HG03039 (cell line): Measurements from ENCODE around the gene EXOC6B.
"Not testable (repeated sequence)": the region's sequence is repeated elsewhere in the genome, so short reads cannot be mapped to it uniquely, and the experiment has no call there.

Source experiments
- ATAC-seq: cut with Tn5 transposase; IDR thresholded peaks from one replicate; pipeline ENCODE4 v1.9.1; 2021; ENCODE audit warnings: mild to moderate bottlenecking, moderate library complexity; ENCODE audit not compliant: unreplicated experiment

EXOC6B gene

DNA sequence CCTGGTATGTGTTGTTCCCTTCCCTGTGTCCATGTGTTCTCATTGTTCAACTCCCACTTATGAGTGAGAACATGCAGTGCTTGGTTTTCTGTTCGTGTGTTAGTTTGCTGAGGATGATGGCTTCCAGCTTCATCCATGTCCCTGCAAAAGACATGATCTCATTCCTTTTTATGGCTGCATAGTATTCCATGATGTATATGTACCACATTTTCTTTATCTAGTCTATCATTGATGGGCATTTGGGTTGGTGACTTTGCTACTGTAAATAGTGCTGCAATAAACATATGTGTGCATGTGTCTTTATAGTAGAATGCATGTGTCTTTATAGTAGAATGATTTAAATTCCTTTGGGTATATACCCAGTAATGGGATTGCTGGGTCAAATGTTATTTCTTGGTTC is 341.2 kb downstream of the EXOC6B start:
- ATAC-seq = not testable (repeated sequence)

DNA sequence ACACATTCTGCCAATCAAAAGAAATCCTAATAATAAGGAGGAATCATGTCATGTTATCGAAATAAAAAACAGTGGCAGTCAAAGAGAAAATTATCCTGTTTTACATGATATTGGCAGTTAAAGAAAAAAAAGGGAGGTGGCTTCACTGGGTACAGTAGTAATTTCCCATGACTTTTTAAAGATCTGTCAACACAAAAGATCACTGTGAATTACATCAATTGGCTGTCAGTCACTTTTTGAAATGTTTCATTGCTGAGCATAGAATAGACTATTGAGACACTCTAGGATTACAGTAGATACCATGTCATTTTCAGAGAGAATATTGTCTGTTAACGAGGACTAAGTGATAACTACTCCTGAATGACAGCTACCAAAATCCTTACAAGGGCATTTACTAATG is 342.5 kb downstream of the EXOC6B start:
- ATAC-seq = no peak

DNA sequence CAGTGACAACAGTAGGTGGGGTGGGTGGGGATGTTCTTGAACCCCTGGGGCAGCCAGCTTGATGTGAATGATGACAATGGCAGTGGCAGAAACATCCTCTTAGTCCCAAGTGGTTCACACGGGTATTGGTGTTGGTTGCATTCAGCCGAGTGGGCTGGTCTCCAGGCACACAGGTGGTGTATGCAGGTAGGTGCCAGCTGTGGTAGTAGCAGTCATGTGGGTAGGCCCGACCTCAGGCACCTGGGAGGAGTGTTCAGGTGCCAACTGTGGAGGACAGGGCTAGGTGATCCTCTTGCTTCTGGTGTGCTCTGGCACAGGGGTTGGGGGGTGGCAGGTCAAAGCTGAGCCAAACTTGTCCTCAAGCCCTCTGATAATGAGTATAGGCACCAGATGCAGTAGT is 350.6 kb downstream of the EXOC6B start:
- ATAC-seq = no peak

DNA sequence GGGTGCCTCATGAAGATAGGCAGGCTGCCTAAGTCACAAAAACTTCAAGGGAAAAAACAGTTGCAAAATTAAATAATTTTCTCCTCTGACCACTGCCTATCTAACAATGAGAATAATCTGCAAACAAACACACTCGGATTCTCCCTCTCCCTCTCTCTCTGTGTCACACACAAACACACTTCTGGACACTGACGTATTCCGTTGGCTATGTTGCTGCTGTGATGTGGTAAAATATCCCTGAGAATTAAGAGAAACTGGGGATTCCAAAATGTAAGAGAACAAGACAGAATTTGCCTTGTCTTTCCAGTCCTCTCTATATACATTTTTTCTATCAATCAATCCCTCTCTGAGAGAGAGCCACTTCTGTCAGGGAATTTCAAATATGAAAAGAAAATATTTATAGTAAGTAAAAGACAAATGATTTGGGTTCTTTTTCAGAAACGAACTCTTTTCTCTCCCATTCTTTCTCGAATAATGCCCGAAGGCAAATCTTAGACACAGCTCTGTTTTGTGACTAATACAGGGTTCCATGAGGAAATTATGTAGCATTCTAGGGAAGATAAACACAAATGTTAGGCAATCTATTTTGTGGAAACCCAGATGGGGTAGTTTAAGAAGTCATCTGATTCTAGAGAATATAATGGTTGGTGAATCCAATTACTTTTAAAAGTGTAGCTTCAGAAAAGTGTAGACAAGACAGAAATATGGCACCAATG is 367.9 kb downstream of the EXOC6B start:
- no peak for ATAC-seq

DNA sequence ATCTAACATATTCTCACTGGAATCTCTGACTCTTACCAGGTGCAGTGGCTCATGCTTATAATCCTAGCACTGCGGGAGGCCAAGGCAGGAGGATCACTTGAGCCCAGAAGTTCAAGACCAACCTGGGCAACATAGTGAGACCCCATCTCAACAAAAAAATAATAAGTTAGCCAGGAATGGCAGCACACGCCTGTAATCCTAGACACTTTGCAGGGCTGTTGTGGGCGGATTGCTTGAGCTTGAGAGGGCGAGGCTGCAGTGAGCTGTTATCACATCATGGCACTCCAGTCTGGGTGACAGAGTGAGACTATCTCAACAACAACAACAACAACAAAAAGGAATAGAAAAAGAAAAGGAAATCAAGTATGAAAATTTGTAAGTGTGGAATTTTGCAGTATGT is 371.6 kb downstream of the EXOC6B start:
- ATAC-seq = no peak

DNA sequence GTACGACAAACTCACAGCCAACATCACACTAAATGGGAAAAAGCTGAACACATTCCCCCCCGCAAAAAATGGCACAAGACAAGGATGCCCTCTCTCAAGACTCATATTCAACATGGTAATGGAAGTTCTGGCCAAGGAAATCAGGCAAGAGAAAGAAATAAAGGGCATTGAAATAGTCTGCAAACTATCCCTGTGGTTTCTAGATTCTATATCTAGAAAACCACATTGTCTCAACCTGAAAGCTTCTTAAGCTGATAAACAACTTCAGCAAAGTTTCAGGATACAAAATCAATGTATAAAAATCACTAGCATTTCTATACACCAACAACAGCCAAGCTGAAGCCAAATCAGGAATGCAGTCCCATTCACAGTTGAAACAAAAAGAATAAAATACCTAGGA is 383.6 kb downstream of the EXOC6B start:
- ATAC-seq = no peak

DNA sequence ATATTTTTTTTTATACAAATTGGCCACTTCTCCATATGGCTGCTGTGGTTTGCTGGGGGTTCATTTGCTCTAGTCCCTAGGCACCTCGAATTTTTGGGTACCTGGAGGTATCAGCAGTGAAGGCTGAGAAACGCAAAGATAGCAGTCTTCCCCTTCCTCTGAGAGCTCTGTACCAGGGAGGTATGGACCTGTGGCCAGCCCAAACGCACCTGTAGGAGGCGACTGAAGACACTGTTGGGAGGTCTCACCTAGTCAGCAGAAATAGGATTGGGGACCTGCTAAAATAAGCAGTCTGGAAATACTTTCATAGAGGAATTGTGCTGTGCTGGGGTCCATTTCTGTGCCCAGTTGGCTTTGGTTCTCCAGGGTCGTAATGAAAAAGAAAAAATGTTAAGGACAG is 385.9 kb downstream of the EXOC6B start:
- no peak for ATAC-seq

DNA sequence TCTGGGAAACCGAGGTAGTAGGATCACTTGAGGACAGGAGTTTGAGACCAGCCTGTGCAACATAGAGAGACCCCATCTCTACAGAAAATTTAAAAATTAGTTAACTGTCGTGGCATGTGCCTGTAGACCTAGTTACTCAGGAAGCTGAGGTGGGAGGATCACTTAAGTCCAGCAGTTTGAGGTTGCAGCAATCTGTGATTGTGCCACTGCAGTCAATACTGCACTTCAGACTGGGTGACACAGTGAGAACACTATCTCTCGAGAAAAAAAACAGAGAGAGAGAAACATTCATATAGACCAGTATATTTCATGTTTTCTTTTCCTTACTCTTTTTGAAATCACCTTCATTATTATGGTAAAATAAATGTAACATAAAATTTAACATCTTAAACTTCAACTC is 387.5 kb downstream of the EXOC6B start:
- no peak for ATAC-seq

DNA sequence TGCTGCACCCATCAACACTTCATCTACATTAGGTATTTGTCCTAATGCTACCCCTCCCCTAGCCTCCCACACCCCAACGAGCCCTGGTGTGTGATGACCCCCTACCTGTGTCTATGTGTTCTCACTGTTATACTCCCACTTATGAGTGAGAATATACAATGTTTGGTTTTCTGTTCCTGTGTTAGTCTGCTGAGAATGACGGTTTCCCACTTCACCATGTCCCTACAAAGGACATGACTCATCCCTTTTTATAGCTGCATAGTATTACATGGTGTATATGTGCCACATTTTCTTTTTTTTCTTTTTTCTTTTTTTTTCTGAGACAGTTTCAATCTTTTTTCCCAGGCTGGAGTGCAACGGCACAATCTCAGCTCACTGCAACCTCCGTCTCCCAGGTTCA is 394.1 kb downstream of the EXOC6B start:
- no peak for ATAC-seq

DNA sequence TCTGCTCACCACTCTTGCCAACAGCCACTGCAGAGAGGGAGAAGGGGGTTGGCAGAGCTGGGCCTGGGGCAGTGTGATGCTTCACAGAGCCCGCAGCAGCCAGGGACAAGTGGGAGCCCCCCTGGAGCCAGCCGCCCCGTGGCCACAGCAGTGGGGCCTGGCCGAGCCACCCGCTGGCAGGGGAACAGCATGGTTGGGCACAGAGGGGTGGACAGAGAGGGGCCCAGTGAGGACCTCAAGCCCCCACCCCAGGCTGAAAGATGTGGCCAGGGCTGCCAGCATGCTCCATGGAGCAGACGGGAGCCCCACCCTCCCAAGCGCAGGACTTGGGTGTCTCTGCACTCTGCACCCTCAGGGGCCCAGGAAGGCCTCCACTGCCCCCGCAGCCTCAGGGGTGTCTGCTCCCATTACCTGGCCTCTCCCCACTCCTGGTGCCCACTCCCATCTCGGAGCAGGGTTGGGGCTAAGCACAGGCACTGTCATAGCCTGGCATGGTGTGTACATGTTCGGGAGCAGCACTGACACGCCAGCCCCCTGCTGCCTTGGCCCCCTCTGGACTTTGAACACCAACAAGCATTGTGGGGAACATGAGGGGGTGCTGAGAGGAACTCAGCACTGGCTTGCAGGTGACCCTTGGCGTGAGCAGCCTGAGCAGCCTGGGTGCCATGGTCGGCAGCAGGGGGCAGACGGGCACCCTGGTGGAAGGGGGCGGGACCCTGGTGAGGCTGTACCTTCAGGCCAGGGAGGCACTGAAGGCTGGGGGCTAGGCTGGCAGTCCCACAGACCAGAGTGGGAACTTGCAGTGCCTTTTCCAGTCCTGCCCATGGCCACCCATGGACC is 398.6 kb downstream of the EXOC6B start:
- ATAC-seq = no peak

DNA sequence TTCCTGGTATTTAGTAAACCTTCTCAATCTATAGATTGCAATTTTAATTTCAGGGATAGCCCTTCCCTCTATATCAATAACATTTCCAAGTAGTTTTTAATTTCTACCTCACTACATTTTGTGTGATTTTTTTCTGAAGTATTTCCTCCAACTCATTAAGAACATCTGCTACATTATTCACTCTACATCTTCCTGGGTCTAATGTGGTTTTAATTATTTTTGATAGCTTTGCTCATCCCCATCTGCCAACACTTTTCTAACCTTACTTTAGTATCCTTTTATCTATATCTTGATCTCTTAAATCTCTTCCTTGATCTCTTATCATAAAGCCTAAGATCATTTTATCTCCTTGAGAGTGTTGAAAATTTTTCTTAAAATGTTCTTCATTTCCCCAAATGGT is 399.8 kb downstream of the EXOC6B start:
- ATAC-seq = no peak

DNA sequence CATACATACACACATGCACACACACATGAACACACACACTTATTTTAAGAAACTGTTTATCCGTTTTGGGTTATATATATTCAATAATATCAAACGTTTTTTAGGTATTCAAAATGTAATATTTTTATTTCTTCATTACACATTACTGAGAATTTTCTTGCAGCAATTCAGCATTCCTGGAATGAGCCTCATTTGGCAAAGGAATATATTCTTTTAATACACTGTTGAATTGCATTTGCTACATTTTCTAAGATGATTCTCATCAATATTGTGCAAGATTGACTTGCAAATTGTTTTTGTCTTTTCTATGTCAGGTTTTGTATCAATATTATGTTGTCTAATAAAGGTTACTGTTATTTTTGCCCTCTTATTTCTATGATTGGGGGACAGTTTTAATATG is 402.1 kb downstream of the EXOC6B start:
- no peak for ATAC-seq

DNA sequence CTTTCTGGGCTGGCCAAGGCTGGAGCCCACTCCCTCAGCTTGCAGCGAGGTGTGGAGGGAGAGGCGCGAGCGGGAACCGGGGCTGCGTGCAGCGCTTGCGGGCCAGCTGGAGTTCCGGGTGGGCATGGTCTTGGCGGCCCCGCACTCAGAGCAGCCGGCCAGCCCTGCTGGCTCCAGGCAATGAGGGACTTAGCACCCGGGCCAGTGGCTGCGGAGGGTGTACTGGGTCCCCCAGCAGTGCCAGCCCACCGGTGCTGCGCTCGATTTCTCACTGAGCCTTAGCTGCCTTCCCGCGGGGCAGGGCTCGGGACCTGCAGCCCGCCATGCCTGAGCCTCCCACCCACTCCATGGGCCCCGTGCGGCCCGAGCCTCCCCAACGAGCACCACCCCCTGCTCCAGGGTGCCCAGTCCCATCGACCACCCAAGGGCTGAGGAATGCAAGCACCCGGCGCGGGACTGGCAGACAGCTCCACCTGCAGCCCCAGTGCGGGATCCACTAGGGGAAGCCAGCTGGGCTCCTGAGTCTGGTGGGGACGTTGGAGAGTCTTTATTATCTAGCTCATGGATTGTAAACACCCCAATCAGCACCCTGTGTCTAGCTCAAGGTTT is 404.0 kb downstream of the EXOC6B start:
- ATAC-seq = not testable (repeated sequence)

DNA sequence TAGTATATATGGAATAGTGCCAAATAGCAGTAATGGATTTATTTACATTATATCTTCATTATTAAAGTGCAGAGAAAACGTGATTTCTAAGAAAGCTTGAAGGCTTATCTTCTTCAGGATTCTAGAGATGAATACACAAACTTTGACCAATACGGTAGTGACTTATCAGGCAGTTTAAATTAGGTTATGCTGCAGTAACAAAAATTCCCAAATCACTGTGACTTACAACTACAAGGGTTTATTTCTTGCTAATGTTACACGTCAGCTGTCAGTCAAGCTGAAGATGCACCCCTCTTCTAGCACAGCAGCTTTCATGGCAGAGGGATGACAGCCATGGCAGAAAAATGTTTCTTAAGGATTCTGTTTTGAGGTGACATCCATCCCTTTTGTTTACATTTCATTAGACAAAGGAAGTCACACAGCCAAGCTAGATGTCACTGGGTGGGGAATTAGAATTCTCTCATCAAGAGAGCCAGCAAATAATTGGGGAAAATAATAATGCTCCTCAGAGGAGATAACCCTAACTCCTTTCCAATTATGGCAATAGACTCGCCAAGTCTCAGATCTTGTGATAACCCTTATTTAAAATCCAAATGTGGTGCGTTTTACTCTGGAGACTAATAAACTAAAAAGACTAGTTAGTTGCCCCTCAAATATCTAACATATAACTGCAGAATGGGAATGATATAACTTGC is 409.9 kb downstream of the EXOC6B start:
- no peak for ATAC-seq

DNA sequence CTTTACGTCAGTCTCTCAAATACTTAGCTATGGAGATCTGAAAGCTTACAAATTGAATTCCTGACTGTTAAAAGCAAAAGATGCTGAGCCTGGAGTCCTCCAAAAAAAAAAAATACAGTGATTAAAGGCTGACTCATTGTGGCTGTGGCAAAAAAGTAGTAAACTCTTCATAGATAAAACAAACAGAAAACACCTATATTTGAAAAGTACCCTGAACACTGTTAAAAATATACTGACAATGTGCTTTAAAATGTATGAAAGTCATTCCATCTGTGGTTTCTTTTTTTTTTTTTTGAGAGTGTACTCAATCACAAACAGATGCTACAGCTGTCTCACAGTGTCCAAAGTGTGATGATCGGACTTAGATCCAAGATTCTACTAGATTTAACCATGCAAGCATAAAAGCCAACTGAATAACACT is 410.6 kb downstream of the EXOC6B start:
- ATAC-seq = no peak

DNA sequence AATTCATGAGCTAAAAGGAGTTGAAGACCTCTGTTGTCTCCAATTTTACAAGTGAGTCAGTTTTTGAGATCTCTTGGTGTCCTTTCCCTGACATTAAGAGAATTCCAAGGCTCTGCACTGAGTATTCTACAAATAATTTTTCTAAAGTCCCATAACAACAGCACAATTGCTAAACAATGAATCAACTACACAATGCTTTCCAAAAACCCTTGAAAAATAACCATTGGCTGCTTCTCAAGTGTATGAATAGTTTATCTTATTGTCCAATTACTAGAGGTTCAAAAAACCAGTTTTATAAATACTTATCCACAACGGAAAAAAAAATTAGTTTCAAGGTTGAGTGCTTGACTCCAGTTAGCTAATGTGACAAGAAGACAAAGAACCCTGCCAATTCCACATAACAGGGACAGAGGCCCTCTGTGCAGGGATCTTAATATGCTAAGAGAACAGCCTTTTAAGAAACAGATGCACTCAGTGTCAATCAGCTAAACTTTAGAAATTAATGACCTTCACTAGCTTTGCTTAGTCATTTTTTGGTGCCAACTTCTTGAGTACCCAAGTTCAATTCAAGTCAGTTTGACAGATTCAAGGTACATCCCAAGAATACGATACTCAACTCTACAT is 411.6 kb downstream of the EXOC6B start:
- no peak for ATAC-seq

DNA sequence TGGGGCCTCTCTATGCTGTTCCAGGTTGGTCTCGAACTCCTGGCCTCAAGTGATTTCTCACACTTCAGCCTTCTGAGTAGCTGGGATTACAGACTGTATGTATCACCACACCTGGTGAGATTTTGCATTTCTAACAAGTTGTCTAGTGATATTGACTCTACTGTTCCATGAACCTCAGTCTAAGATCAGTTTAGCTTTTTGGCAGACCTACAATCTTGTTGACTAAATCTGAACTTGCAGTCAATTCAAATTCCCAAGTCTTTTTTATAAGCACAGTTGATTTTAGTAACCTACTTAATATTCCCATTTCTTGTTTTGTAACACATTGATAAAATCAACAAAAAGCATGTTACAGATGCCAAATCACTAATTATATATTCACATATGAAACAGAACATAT is 412.1 kb downstream of the EXOC6B start:
- no peak for ATAC-seq

DNA sequence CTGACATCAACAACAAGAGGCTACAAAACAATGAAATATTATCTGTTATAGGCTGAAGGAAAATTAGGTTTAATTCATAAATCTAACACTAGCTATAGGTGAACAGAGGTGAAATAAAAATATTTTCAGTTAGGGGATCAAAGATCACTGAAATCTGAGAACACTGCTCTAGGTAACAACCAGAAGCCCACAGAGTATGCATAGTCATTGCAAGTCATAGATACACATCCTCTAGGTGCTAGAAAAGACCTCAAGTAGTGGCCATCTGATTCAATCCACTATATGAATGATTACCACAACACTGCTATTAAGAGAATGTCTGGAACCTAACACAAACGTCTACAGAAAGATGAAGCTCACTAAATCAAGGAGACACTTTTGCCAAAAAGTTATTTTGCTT is 413.6 kb downstream of the EXOC6B start:
- ATAC-seq = no peak

DNA sequence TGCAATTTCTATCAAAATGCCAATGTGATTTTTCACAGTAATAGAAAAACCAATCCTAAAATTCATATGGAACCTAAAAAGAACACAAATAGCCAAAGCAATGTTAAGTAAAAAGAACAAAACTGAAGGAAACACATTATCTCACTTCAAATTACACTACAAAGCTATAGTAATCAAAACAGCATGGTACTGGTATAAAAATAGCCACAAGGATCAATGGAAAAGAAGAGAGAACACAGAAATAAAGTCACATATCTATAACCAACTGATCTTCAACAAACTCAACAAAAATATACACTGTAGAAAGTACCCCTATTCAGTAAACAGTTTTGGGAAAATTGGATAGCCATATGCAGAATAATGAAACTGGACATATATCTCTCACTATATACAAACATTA is 426.0 kb downstream of the EXOC6B start:
- ATAC-seq = no peak

DNA sequence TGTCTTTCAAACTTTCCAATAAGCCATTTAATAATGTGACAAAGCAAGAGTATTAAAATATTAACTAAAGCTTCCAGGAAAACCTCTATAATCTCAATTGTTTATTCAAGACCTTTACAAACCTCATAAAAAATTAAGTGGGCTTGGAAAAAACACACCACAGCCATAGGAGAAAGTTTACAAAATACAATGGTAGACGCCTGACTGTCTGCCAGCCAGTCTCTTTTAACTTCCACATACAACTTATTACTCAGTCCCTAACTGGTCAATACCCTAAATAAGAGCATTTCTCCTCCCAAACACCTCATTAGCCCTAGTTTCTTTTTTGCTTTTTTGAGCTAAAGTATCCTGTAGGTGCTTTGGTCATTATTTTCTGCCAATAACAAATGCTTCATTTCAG is 430.7 kb downstream of the EXOC6B start:
- ATAC-seq = no peak

DNA sequence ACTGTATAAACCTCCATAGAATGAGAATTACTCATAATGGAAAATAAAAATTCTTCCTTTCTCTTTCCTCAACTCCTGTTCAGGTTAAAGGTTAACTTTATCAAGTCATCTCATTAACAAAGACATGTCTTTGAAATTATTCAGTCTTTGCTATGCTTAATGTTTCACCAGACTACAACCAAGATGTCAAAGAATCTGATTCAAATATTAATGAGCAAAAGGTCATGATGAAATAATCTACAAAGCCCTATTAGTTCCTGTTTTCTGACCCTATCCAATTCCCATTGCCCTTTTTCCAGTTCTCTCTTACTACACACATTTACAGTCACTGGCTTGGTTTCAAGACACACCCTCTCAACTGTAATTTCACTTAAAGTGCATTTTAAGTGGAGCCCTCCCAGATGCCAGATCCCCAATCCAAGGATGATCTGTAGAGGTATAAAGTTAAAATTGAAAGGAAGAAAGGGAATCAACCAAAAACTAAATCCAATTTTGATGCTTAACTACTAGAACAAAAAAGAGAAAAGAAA is 431.2 kb downstream of the EXOC6B start:
- ATAC-seq = no peak
